Left ventricle myocardium inferior (tissue), 1 donor: Measurements from ENCODE around the gene SLC16A10. TPM values are rescaled to one million over a fixed set of nuclear protein-coding genes. Genes with fewer than 3 reads are reported as not detected.

Experiments
- DNase-seq: peaks from one replicate; pipeline ENCODE4 v3.0.0-alpha.2; 2020
- H3K27ac ChIP-seq: fragments of 200-600 bp; replicated peaks from 2 replicates; pipeline ENCODE4 v1.8.0; 2021
- H3K27me3 ChIP-seq: fragments of 200-600 bp; 2 replicates; pipeline ENCODE4 v1.8.0; 2021; ENCODE audit warnings: low read depth
- H3K36me3 ChIP-seq: fragments of 200-600 bp; 2 replicates; pipeline ENCODE4 v1.8.0; 2021
- H3K4me1 ChIP-seq: fragments of 200-600 bp; 2 replicates; pipeline ENCODE4 v1.8.0; 2021
- H3K4me3 ChIP-seq: fragments of 200-600 bp; 2 replicates; pipeline ENCODE4 v1.8.0; 2021; ENCODE audit warnings: mild to moderate bottlenecking, moderate library complexity
- H3K9me3 ChIP-seq: fragments of 200-600 bp; replicated peaks from 2 replicates; pipeline ENCODE4 v1.8.0; 2021
- intact Hi-C: fragments of 100-400 bp; cut with micrococcal nuclease; formaldehyde crosslinking; loops from one replicate; pipeline ENCODE4 v1.11.0; 2022
- total RNA-seq: library from RNA; stranded (reverse); fragmentation: NEBNext Ultra II Directional; extraction: Animal tissue kit (Norgen Biotek cat#: 25700); gene quantifications from one replicate; pipeline ENCODE4 v1.2.1, GENCODE V29; 2021
- TF ChIP-seq, protein P1 (sequence below): fragments of 200-600 bp; IDR thresholded peaks from 2 replicates; pipeline ENCODE4 v1.8.0; 2021; ENCODE audit warnings: antibody characterized with exemption, mild to moderate bottlenecking, borderline replicate concordance
- donor health status: DM: no; HTN: yes; CAD: no; lungs with severe emphysema.

The SLC16A10 gene
- total RNA-seq, 1 donor from 2014 or later, result 4.5 TPM

DNA sequence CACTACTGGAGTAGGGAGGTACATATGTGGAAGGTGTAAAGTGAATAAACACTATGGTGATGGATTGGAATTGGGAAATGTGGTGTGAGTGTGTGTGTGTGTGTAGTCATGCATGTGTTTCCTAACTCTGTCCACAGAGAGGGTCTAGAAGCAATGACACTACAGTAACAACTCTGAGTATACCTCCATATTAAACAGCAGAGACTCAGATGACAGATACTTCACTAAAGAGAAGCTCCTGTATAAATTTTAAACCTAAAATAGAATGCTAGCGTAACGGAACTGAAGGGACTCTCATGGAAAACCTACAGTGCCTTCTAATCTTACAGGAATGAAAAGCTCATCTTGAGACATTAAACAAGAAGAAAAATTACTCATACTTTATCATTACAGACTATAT lies 150.5 kb downstream of the SLC16A10 start:
- Histone ChIP-seq H3K36me3 (no peaks in the 10 kb centered on the region), H3K27ac (no peak overlapping the region), H3K9me3 (no peaks in the 10 kb centered on the region), H3K4me3 (no peak overlapping the region), H3K27me3 (no peaks in the 10 kb centered on the region), H3K4me1 (no peaks in the 10 kb centered on the region)
- intact Hi-C loops, result no loop called here
- TF ChIP-seq, protein P1, sequence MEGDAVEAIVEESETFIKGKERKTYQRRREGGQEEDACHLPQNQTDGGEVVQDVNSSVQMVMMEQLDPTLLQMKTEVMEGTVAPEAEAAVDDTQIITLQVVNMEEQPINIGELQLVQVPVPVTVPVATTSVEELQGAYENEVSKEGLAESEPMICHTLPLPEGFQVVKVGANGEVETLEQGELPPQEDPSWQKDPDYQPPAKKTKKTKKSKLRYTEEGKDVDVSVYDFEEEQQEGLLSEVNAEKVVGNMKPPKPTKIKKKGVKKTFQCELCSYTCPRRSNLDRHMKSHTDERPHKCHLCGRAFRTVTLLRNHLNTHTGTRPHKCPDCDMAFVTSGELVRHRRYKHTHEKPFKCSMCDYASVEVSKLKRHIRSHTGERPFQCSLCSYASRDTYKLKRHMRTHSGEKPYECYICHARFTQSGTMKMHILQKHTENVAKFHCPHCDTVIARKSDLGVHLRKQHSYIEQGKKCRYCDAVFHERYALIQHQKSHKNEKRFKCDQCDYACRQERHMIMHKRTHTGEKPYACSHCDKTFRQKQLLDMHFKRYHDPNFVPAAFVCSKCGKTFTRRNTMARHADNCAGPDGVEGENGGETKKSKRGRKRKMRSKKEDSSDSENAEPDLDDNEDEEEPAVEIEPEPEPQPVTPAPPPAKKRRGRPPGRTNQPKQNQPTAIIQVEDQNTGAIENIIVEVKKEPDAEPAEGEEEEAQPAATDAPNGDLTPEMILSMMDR, result no peak
- no peak for DNase-seq

DNA sequence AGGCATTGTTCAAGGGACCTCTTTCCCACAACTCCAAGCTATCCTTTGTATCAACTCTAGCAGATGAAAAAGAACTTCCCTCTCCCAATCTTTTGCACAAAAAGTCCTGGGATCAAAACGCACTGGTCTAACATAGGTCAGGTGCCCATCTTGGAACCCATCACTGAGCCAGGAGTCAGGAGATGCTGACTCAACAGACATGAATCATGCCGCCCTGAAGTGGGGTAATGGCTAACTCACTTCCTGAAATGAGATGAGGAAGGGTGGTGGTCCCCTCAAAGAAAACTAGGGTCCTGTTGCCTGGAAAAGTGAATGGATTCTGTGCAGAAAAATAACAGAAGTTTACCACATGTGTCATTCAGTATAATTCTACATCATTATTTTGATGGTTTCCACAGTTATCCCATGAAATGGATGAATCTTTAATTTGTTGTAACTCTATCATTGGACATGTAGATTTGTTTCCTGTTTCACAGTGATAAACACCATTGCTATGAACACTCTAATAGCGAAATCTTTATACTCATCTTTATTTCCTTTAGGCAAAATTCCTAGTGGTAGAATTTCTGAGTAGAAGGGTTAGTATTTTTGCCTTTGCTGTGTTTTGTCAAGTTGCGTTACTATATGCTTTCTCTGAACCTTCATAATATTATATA lies 151.3 kb downstream of the SLC16A10 start:
- intact Hi-C loops, result no loop called here
- TF ChIP-seq, protein P1, result no peak

DNA sequence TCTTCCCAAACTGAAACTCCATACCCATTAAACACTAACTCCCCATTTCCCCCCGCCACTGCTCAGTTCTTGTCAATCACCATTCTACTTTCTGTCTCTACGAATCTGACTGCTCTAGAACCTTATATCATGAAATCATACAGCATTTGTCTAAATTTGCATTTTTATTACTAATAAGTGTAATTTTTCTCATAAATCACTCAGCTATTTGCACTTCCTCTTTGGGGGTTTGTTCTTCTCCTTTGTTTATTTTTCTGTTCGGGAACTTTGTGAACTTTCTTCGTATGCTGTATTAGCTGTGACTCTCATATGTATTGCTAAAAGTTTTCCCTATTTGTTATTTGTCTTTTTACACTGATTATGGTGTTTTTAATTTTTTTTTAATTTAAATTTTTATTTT lies 152.2 kb downstream of the SLC16A10 start:
- Histone ChIP-seq H3K27me3 (no peaks in the 10 kb centered on the region), H3K27ac (no peak overlapping the region), H3K4me1 (no peaks in the 10 kb centered on the region), H3K36me3 (no peaks in the 10 kb centered on the region), H3K4me3 (no peak overlapping the region), H3K9me3 (no peaks in the 10 kb centered on the region)
- intact Hi-C loops, result no loop called here
- TF ChIP-seq, protein P1, result no peak
- DNase-seq, result no peak

More for the DNA sequence above, 151.3 kb downstream of the SLC16A10 start:
- no peak overlapping the region for H3K4me3 ChIP-seq
- no peak for DNase-seq
- H3K27ac ChIP-seq, result no peak overlapping the region
- no peaks in the 10 kb centered on the region for H3K27me3 ChIP-seq
- no peaks in the 10 kb centered on the region for H3K4me1 ChIP-seq
- no peaks in the 10 kb centered on the region for H3K9me3 ChIP-seq
- no peaks in the 10 kb centered on the region for H3K36me3 ChIP-seq

DNA sequence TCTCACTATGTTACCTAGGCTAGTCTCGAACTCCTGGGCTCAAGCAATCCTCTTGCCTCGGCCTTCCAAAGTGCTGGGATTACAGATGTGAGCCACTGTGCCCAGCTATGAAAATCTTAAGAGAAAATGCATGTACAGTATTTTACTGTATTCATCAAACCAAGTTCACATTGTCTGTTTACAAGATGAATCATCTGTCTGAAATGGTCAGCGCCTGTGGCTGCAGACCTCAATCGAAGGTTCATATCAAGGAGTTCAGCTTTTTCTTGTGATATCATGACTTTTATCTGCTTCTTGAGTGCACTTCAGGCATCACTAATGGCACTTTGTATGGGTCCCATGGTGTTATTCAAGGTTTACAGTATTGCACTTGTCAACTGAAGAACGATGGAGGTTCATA lies 155.1 kb downstream of the SLC16A10 start:
- H3K9me3 ChIP-seq, result no peaks in the 10 kb centered on the region
- intact Hi-C loops, result no loop called here
- H3K27me3 ChIP-seq, result no peaks in the 10 kb centered on the region
- no peaks in the 10 kb centered on the region for H3K4me1 ChIP-seq
- H3K36me3 ChIP-seq, result no peaks in the 10 kb centered on the region
- H3K27ac ChIP-seq, result no peak overlapping the region
- DNase-seq, result no peak
- H3K4me3 ChIP-seq, result no peak overlapping the region
- TF ChIP-seq, protein P1, result no peak

DNA sequence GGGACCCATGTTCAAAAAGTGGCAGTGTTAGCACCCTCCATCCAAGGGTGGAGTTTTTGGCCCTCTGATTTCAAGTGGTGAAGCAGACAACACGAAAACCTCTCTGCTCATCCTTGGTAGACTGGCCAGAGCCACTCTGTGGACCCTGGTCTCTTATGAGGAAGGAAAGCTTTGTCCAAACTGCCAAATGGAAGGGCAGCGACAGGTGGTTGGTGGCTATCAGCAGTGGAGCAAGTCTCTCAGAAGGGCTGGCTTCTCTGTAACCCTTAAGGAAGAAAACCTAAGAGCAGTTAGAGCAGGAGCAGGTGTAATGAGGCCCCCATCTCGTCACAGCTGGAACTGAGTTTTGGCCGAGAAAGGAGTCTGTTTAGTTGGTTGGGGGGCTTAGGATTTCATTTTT lies 155.8 kb downstream of the SLC16A10 start:
- no peak overlapping the region for H3K27ac ChIP-seq
- no peaks in the 10 kb centered on the region for H3K36me3 ChIP-seq
- no peak for DNase-seq
- H3K4me3 ChIP-seq, result no peak overlapping the region
- intact Hi-C loops, result no loop called here
- TF ChIP-seq, protein P1, result no peak
- H3K27me3 ChIP-seq, result no peaks in the 10 kb centered on the region
- H3K9me3 ChIP-seq, result no peaks in the 10 kb centered on the region
- H3K4me1 ChIP-seq, result no peaks in the 10 kb centered on the region
